Stimulated activated CD8-positive, alpha-beta memory T cell treated with anti-CD3 and anti-CD28 coated beads, Interleukin-4, amount 100 ng/mL, for 24 hours (primary cell): ENCODE measurements around the gene CPNE5.

Source experiments
- DNase-seq: peaks from one replicate; pipeline ENCODE4 v3.0.0-alpha.2; 2020; ENCODE audit warnings: low read depth

Gene CPNE5

DNA sequence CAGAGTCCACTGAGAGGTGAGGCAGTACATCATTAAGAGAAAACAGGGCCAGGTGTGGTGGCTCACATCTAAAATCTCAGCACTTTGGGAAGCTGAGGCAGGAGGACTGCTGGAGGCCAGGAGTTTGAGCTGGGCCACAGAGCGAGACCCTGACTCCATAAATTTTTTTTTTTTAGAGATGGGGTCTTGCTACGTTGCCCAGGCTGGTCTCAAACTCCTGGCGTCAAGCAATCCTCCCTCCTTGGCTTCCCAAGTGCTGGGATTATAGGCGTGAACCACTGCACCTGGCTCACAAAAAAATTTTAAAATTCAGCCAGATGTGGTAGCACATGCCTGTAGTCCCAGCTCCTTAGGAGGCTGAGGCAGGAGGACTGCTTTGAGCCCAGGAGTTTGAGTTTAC lies 18.1 kb upstream of the CPNE5 start:
- no peak for DNase-seq

GRCh38 chr6:36856277-36856676 lies 17.0 kb upstream of the CPNE5 start:
- DNase-seq: no peak

- no peak for DNase-seq
These were observed 16.5 kb upstream of the CPNE5 start for GRCh38 chr6:36855750-36856149.

- DNase-seq: no peak
These were observed 14.1 kb upstream of the CPNE5 start for GRCh38 chr6:36853325-36853724.

GRCh38 chr6:36852481-36853147 lies 13.4 kb upstream of the CPNE5 start:
- no peak for DNase-seq

DNA sequence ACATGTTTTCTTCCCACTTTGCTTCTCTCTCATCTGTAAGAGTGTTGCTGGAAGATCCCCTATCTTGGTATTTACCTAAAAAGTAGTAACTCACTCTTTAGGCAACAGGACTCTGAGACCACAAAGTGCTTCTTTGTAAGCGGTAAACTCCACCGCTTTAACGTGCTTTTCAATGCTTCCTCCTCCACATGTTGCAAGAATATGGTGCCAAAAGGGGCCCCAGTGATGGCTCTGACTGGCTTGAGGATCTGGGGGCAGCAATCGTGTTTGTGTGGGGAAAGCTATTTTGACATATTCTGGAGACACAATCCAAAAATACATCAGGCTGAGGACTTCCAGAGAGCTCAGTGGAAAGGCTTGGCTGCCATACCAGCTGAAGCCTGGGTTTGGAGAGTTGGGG lies 12.4 kb upstream of the CPNE5 start:
- DNase-seq: no peak

GRCh38 chr6:36851149-36851614 lies 11.9 kb upstream of the CPNE5 start:
- DNase-seq: no peak

DNA sequence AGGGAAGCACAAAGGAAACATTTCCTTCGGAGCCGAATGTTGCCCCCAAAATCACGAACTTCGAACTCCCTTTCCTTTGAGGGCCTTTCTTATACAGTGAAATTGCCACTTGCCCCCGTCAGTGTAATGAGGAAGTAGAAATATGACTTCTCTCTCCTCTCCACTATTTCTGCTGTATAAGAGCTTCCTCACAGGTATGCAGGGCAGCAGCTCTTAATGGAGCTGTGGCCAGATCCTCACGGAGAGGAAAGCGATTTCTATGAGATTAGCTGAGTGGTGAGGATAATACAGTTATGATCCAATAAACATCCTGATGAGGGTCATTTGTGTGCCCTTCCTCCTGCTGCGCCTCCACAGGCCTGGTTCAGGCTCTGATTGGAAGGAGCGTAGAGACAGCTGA lies 10.8 kb upstream of the CPNE5 start:
- DNase-seq: no peak

GRCh38 chr6:36848658-36849441 lies 9.6 kb upstream of the CPNE5 start:
- DNase-seq: no peak

DNA sequence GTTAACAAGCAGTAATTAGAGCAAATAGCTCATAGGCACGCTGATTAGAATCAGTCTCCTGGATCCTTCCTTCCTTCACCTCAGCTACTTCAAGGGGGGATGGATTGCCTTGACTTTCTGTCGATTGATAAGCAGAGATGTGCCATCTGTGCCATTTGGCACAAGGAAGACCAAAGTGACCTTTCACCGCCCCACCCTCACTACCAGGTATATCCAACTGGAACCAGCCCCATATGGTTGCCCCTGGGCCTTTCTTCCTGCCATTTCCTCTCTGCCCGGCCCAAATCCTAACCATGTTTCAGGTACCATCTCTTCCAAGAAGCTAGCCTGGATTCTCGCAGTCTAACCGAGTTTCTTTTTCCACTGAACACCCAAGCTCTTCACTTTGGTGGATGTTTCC lies 8.7 kb upstream of the CPNE5 start:
- no peak for DNase-seq

DNA sequence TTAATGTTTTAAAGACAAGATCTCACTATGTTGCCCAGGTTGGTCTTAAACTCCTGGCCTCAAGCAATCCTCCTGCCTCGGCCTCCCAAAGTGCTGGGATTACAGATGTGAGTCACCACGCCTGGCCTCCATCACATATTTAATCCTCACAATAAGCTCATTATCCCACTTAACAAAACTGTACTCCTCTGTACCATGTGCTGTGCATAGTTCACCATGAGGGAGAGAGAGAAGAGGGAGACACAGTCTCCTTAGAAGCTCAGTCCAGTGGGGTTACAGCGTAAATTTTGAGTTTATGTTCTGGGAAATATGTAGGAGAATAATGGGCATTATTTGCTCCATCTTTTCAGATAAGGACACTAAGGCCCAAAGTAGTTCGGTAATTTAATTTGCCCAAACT lies 7.9 kb upstream of the CPNE5 start:
- no peak for DNase-seq

DNA sequence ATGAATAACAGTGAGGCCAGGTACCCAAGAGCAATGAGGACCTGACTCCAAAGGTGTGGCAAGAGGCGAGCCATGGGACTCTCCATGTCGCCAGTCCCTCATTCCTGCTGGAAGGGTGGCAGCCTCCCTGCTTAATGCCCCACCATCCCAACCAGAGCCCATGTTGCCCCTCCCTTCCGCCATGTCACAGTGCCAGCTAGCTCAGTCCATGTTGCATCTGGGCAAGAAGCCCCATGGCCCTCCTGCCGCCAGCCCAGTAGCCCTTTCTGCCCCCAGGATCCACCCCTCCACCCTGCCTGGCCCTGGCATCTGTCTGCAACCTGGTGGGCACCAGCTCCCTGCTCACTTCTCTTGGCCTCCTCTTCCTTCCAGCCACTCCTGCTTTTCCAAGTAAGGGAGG lies 6.0 kb upstream of the CPNE5 start:
- no peak for DNase-seq

- DNase-seq: no peak
These were observed 5.3 kb upstream of the CPNE5 start for GRCh38 chr6:36844232-36845170.

GRCh38 chr6:36843170-36843569 lies 3.9 kb upstream of the CPNE5 start:
- no peak for DNase-seq

DNA sequence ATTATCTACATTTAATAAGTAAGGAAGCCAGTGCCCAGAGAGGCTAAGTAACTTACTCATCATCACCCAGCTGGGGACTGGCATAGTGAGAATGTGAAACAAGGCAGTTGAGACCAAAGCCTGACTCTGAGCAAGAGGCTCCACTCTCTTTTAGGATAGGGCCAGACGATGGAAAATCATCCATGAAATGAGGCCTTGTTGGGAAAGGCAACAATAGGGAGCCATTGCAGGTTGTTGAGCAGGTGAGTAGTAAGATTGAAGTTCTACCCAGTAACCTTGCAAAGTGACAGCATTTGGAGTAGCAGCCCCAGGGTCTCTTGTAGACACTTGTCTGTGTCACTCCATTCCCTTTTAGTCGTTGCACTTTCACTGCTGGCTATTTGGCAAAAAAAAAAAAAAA lies 2.5 kb upstream of the CPNE5 start:
- DNase-seq: no peak

DNA sequence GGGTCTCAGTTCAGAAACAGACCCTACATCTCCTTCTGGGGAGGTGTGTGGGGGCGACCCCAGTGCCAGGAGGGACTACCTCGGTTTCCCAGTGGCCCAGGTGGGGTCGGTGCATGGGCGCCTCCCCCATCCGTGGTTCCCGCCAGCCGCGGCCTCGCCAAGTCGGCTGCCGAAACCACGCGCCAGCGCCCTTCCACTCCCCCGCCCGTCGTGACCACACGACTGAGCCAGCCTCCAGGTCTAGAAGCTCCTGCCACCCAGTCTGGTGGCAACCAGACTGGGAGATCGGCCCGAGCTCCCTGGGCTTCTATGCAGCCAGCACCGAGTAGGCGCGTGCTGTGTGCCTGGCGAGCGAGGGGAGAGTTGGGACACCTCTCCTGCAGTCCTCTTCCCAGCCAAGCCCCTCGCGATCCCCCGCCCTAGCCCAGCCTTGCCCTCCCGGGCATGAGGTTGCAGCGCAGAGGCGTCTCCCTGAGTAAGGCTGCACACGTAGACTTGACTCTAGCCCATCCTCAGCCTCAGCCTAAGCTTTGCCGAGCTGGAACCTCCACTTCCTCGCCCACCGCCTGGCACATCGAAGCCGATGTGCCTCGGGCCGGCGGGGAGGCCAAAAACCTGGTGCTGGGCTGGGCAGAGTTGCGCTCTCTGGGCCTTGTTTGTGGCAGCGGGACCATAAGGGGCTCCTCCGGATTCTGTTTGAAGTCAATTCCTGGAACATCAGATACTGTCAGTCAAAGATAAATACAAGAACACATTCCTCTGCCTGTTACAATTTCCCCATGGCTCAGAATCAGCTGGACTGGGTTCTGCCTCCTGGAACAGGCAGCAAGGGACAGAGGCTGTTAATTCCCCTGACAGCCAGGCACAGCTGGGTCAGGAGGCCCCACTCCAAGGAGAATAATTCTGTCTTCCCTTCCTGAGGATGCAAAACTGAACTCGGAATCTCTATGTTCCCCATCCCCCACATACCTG lies 1.5 kb upstream of the CPNE5 start:
- DNase-seq: peak; percentile 22

- no peak for DNase-seq
These were observed 646 bp upstream of the CPNE5 start for GRCh38 chr6:36839749-36840431.

DNA sequence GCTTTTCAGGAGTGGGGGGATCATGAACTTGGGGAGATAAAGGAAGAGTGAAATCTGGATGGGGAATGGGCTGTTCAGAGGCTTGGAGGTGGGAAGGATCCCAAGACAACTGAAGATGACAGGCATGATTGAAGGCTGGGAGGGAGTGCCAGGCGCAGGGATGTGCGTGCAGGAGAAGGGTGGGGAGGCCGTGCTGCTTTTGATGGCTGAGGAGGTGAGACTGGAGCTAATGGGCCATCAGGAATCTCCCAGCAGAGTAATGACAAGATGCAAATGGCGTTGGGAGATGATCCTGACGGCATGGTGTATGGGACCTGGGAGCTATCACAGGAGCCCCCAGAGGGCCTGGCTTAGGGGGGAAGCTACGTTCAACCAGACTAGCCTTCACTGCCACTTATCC lies 1.6 kb downstream of the CPNE5 start:
- no peak for DNase-seq

DNA sequence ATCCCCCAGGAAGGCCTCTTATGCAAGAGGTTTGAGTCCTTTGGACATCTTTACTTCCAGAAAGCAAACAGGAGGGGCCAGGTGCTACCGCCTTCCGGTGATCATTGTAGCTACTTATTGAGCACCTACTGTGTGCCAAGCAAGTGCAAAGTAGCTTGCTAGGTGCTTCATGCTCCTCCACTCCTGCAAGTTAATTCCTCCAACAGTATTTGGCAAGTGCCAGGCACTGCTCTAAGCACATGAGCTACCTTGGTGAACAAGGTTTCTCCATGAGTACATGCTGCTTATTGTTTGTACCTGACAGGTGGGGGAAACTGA lies 2.3 kb downstream of the CPNE5 start:
- no peak for DNase-seq

- DNase-seq: no peak
These were observed 2.9 kb downstream of the CPNE5 start for GRCh38 chr6:36836111-36837021.
